NCI-H2081 (cell line): ENCODE data around the gene SLC30A1.
"Not testable (repeated sequence)": the region's sequence is repeated elsewhere in the genome, so short reads cannot be mapped to it uniquely, and the experiment has no call there.

ENCODE experiments used
- DNase-seq, 2 experiments: peaks; one replicate each; lab custom pipeline; 2025; lab: John Stamatoyannopoulos, UW

SLC30A1 gene

DNA sequence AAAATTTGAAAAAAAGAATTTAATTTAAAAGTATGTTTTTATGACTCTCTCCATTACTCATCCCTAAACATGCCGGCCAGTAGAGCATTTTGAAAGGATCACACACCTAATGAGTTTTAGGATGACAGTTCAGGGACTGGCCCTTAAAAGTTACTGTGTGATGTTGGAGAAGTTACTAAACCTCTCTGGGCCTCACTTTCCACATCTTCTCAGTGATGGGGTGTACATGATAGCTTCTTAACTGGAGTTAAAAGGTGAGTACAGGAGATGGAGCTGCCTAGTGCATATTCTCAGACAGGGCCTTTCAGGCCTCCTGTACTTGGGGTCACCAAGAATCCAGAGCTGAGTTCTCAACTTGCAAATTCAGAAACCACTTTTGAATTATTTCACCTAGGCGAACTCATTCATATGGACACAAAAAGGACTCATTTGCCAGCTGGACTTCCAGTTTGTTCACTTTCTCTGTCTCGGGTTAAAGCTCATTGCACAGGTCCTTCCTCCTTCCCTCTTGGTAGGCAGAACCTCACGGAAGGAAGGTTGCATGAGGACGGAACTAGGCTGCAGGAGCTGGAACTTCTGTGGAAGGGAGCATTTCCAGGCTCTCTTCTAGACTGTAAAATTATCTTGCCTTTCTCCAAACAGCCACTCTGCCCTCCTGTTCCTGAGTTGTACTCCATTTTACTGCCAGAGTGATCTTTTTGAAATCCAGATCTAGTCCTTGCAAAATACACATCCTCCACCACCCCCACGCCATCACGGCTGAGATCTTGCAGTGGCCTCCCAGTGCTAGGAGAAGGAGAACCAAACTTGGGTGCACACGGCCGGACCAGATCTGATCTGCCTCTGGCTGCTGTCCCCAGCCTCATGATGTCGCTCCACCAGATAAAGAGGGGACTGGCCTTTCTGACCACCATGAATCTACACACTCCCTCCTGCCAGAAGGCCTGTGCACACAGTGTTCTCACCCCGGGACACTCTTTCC is 4.3 kb upstream of the SLC30A1 start:
- no peak for DNase-seq

DNA sequence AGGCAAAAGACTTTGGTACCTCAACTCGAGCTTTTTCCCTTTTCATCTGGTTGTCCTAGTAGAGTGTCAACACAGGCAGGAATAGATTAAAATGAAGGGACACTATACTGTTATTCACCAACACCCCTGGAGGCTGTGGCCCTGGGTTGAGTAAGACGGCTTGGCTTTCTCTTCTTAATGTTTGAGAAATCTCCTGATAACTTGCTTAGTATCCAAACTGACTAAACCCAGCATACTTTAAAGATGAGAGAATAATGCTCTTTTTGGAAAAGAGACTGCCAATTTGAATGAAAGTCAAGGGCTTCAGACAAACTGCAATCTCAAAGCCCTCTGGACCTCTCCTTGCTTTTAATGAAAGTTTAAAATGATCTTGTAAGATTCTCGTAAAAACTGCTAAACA is 2.6 kb upstream of the SLC30A1 start:
- DNase-seq = no peak

DNA sequence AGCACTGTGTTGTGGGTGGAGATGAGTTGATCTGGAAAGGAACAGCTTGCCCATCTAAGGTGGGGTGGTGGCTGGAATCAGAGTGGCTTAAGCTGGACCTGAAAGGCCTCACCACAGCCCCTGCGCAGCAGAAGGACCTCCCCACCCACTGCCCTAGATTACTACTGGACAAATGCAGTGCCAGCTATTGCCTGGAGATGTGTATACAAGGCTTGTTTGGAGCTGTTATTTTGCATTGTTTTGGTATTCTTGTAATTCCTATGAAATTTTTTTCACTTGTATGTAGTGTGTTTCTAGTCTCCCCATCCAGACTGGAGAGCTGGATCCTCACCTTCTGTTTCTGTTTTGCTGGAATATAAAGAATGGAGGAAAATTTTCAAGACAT is 1.3 kb upstream of the SLC30A1 start:
- DNase-seq = no peak

DNA sequence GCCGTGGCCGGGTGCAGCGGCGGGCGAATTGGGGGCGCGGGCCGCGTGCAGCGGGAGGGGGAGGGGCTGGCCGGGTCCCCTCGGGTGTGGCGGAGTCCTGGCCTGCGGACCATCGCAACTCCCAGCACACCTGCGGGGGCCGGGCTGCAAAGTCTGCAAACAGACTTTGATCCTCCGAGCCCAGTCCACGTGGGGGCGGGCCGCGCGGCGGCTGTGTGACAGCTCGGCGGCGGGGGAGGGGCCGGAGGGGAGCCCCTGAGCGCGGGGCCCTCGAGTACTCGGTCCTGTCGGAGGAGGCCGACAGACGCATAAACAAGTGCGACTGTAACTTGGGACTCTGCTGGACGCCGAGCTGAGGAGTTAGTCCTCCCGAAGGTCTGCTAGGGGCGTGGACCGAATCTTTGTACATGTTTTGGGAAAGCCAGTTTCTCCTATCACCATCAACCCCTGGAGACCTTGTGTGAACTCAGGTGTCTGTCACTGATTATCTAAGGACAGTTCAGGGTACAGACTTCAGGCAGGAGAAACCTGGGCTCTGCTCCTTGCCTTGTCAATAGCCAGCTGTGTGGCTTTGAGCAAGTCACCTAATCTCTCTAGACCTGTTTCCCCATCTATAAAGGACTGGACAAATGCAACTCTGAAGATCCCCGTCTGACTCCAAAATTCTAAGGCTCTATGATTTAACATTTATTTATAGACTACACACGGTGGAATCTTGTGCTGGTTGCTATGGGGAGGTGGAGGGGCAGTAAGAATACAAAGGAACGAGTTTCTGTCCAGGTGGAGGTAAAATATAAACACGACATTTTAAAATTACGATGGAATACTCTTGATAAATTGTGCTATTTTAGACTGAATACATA is 710 bp upstream of the SLC30A1 start:
- DNase-seq = peak; percentile 70 to 77

DNA sequence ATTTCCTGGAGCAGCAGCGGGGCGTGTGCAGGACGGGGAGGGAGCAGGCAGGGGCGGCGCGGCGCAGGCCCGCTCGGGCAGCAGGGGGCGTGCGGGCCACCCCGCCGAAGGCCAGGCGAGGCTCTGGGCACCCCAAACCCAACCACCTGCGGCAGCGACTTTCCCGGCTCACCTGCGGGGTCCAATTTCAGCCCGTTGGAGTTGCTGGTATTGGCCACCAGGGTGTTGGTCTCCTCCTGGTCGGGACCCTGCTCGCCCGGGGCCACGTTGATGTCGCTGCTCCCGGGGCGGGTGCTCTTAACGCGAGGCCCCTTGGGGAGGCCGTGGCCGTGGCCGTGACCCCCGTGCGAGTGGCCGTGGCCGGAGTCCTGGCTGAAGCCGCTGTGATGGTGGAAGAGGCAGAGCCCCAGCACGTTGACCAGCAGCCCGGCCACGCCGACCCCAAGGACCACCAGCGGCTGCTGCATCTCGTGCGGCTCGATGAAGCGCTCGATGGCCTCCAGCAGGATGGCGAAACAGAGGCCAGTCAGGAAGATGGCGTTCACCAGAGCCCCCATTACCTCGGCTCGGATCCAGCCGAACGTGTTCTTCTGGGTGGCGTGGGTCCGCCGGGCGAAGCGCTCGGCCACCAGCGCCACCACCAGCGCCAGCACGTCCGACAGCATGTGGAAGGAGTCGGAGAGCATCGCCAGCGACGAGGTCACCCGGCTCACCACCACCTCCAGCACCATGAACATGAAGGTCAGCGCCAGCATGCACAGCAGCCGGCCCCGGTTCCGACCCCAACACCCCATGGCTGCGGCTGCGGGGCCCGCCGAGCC is 932 bp downstream of the SLC30A1 start:
- peak; percentile 48 to 71 for DNase-seq

DNA sequence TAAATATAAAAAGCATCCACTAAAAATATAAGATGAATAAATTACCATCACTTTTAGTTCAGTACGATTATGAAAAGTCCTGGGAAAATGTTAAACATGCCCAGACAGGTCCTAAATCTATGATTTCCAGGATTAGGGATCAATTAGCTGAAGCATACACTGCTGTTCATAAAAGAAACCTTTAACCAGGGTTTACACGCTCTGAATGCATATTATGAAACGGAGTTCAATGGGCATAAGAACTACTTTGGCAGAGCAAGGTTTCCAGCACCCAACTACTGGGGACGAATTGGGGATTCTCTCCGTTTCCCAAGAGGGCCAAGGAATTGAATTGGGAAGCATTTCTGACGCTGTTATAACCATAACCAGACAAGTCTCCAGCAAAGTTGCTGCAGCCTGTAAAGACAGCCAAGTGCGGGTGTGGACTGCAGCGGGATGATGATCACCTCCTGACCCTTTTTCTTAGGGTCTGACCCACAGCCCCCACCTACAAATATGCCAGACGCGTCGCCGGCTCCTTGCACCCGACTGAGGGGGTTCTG is 1.6 kb downstream of the SLC30A1 start:
- no peak for DNase-seq

DNA sequence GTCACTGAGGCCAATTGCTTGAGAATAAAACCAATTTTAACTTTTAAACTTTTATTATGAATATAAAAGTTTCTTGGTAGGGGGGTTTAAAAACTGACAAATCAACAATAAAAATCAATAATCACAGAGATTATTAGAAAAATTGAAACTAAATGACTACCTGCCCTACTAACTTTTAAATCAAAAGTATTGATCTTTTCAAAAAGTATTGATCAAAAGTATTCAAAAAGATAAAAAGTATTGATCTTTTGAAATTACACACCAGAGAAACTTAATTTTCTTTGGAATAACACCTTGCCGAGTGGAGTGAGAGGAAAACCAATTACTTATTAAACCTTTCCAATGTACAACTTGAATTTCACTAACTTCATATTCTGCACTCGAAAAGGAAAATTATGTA is 2.2 kb downstream of the SLC30A1 start:
- no peak for DNase-seq

DNA sequence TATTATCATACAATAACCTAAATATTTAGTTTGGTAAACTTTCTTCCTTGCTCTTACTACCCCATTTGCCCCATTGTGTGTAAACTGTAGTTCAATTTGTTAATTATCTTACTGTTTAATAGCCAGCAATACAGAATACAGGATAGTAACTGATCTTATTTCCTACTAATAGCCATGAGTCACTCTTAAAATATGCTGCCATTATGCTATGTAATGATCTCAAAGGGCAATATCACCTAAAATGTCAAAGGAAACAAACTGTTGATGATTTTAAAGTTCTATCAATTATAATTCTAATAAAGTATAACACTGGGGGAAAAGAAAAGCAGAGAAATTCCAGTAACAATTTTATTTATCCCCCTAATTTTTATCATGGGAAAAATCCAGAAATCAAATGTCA is 4.3 kb downstream of the SLC30A1 start:
- DNase-seq = no peak

DNA sequence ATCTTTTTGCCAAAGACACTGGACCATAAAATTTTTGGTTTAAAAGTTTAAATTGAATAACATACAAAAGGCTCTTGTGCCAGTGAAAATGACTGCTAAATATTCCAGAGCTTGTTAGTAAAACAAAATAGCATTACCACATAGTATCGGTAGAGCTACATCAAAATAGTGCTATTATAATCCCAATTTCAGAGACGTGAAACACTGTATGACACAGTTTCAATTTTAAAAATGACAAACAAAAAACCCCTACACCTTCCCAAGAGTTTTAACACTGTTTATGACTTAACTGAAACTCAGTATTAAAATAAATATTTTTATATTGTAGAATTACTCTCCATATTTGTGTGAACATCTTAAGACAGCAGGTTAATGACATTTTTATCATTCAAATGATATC is 7.0 kb downstream of the SLC30A1 start:
- no peak for DNase-seq

DNA sequence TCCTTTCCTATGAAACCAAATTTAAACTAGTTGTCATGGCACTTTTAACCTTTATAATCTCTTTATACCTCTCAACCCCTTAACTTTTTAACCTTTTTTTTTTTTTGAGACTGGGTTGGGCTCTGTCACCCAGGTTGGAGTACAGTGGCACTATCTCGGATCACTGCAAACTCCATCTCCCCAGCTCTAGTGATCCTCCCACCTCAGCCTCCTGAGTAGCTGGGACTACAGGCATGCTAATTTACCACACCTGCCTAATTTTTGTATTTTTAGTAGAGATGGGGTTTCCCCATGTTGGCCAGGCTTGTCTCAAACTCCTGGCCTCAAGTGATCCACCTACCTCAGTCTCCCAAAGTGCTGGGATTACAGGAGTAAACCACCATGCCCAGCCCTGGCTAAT is 8.6 kb downstream of the SLC30A1 start:
- DNase-seq = not testable (repeated sequence)

DNA sequence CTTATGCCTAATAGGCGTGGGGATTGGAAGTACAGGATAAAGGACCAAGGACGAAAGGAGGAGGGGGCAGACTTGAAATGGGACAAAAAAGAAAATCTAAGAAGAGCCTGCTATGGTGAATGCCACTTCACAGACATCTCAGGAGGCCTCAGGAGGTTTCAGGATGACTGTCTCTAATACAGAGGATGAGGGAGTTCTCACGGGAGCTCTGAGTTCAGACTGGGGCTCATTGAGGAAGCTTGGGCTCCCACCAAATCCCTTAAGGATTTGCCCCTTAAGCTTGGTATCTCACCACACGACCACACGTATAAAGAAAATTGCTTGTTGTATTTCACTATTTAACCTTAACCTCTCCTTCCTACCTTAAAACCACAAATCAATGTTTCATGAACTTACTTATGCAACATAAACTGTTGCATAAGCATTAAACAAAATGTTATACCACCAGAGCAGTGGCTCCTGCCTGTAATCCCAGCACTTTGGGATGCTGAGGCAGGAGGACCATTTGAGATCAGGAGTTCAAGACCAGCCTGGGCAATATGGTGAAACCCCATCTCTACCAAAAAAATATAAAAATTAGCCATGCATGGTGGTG is 12.4 kb downstream of the SLC30A1 start:
- no peak for DNase-seq

DNA sequence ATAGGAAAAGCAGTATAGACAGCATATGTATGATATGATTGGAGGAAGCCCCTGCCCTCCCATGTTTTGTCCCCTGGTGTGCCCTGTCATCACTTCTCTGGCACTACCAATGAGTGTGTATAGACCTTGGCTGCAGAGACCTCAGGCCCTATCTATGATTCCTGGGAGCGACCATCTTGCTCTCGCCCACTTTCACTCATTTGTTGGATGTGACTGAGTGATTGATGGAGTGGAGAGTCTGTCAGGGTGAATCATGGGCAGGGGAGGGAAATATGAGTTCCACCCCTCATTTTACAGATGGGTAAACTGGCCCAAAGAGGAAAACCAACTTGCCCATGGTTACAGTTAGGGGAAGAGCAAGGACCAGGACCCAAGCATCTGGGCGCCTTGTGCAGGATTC is 14.9 kb downstream of the SLC30A1 start:
- DNase-seq = no peak

DNA sequence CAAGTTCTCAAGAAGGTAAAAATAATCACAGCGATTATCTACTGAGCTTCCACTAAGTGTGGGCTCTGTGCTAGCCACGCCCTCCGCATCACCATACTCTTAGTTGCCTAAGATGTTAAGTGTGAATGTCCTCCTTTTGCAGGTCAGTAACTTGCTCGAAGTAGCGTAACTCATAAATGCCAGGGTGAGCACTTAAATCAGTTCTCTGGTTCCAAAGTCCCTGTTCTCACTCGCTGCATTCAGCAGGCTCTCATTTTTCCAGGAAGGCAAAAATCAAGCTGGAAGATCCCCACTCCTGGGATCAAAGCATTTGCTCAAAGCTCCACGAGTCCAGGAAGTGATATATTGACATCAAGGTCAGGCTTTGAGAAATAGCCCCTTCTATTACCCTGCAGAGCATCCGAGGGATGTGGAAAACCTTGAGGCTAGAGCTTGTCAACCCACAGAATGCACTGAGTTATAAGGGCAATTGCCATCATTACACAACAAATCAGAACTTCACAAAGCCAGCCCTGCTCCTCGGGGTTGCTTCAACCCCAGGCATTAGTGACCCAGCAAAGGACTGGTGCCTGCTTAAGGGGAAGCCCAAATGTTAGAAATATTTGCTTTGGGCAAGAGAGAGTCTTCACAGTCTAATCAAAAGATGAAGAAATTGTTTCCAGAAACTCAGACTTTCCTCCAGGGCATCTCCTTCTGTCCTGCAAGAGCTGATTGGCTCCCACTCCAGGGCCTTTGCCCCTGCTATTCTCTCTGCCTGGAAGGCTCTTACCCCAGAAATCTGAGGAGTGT is 19.5 kb downstream of the SLC30A1 start:
- no peak for DNase-seq

DNA sequence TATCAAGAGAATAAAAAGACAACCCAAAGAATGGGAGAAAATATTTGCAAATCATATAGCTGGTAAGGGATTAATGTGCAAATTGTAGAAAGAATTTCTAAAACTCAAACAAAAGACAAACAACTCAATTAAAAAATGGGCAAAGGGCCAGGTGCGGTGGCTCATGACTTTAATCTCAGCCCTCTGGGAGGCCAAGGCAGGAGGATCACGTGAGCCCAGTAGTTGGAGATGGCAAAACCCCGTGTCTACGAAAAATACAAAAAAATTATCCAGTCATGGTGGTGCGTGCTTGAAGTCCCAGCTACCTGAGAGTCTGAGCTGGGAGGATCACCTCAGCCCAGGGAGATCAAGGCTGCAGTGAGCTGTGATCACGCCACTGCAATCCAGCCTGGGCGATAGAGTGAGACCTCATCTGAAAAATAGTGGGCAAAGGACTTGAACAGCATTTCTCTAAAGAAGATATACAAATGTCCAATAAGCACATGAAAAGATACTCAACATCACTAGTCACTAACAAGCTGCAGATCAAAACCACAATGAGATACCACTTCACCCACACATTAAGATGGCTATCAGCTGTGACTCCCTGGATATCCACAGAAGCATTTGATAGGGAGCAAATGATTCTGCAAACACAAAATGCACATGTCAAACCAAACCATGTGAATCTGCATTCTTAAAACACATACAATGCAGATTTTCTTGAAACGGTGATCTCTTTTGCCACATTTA is 20.9 kb downstream of the SLC30A1 start:
- DNase-seq = no peak

DNA sequence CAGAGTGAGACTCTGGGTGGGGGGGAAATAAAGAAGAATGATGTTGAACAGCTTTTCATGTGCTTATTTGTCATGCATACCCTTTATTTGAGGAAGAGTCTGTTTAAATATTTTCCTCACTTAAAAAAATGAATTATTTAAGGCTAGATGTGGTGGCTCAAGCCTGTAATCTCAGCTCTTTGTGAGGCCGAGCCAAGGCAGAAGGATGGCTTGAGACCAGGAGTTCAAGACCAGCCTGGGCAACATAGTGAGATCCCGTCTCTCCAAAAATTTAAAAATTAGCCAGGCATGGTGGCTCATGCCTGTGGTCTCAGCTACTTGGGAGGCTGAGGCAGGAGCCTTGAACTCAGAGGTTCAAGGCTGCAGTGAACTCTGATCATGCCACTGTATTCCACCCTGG is 25.4 kb downstream of the SLC30A1 start:
- DNase-seq = no peak

DNA sequence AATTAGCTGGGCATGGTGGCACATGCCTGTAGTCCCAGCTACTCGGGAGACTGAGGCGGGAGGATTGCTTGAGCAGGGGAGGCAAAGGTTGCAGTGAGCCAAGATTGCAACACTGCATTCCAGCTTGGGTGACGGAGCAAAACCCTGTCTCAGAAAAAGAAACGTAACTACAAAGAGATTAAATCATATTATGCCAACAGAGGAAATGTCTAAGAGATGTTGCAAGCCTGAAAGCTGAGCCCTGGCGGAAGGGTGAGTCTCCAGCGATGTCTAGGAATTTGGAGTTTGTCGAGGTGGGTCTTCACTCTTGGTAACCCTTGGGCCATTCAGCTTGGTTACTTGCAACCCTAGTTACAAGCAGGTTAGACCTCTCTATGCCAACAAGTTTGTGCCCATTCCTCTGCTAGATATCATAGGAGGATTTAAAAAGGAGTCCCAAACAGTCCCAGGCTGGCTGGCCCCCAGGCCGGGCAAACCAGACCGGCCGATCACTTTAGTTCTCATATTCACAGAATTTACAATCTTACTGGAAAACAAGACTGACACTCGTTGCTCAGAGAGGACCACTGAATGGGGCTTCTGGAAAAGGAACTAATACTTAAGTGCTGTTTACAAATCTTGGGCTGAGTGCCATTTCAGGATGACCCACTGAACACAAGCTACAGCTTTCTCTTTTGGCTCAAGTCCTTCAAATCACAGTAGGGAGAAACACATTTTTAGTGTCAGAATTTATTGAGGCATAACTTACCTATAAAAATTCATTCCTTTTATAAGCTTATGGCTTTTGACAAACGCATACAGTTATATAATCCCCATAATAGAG is 27.1 kb downstream of the SLC30A1 start:
- DNase-seq = no peak

DNA sequence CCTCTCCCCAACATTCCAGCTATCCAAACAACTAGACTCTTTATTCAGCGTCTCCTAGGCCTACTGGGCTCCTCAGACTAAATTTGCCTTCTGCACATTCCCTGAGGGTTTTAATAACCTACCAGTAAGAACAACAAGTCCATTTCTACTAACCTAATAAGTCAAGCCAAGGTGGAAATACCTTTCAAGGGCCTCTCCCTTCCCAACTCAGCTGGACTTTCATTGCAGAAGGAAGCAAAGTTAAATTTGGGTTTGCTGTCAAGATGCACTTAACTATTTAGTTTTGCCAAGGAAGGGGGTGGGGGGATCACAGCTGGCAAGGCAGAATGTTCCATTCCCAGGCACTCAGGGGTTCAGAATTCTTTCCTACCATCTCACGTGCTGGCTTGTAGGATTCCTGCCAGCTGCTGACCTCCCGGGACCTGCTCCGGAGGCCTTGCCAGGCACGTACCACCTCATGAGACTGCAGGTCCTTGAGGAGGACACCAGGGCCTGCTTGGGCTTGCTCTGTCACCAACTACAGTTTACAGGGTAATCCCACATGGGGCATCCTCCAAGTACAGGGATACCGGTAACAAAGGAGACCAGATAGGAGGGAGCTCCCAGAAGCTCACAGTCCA is 29.8 kb downstream of the SLC30A1 start:
- DNase-seq = no peak

DNA sequence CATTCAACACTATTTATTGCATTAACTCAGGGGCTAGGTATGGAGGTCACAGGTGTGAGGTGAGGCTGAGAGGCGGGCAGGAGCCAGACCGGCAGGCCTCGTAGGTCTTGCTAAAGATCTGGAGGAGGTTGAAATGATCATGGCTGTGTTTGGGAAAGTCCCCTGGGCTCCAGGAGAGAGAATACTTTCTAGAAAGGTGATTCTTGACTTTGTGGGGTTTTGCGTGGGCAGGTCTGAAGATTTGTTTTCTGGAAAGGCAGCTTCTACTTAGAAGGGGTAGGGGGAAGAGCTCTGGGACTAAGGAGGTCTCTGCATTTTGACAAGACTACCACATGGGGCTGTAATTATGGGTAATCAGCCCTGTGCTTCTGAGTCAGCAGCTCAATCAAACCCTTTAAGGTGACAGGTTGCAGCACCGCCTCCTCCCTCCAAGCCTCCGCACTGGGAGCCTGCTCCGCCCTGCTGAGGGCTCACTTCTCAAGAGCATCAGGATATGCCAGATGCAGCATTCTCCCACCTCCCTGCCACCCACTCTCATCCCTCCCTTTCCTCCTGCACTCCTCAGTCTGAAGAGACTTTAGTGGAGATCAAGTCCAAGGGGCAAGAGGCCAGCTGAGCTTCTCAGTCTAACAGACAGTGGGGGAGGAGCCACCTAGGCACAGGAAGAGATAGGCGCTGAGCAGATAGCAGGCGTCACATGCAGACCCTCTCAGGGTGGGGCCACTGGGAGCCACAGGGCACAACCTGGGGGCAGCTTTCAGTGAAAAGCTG is 30.5 kb downstream of the SLC30A1 start:
- DNase-seq = no peak
